ENCODE data around the gene CAMTA1.
"Not testable (repeated sequence)": the region's sequence is repeated elsewhere in the genome, so short reads cannot be mapped to it uniquely, and the experiment has no call there.

Gene CAMTA1

DNA sequence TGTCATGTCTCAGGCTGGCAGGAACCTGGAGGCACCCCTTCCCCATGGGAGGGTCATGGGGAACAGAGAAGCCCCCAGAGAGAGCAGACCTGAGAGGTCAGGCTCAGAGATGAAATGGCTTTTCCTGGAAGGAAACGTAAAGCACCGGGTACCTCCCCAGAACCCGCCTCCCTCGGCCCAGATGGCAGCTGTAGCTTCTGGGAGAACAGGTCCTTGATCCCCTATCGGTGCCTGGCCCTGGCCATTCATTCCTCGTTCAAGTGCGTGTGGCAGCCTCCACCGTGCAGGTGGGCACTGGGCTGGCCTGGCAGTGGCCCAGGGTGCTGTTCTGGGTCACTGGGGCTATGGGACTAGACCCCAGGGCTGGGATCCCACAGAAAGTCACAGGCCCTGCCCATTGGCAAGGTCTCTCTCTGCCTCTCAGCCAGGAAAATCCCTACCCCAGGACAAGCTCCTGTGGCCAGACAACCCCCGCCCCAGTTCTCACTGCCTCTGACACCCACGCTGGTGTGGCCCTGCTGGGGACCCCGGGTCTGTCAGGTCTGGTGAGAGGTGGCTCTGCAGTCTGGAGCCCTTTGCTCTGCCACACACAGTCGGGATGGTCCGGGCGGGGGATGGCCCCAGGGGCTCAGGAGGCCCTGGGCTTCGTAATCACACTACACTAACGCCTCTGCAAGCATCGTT is 802.7 kb downstream of the CAMTA1 start:
- no peak for DNase-seq

DNA sequence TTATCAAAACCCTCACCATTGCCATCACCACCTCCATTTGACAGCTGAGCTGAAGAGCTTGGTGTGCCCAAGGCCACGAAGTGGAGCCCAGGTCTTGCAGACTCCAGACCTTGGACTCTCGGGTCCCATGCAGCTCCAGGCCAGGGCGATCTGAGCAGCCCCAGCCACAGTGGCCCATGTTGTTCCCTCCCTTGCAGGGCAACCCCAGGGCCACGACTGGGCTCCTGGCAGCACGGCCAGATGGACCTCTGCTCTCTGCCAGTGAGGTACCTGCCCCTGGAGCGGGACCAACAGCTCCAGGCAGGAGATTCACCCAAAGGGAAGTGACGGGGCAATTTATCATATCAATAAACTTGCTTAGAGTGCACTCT is 803.2 kb downstream of the CAMTA1 start:
- no peak for DNase-seq

DNA sequence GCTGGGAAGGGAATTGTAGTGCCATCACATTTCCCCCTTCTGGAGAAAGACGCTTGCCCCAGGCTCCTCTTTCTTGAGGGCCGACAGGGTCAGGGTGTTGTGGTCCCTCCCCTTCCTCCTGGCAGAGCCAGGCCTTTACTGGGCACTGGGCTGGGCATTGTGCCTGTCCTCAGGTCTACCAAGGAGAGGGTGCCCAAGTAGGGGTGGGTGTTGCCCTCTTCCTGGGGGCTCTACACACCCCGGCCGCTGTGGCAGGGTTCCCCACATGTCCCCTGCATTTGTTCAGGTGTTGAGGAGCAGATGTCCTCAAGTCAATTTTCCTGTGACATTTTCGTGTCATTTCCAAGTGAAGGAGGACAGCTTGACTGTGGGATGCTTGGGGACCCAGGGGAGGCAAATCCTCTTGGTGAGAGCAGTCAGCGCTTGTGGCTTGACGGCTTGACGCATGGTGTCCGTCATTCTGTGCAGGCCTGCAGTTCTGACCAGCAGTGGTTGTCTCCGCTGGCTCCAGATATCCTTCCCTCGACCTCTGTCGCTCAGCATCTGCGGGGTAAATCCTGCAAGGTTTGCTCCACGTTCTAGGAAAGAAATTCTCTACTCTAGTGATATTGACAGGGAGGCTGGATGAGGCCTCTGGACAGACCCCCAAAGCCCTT is 804.0 kb downstream of the CAMTA1 start:
- no peak for DNase-seq

DNA sequence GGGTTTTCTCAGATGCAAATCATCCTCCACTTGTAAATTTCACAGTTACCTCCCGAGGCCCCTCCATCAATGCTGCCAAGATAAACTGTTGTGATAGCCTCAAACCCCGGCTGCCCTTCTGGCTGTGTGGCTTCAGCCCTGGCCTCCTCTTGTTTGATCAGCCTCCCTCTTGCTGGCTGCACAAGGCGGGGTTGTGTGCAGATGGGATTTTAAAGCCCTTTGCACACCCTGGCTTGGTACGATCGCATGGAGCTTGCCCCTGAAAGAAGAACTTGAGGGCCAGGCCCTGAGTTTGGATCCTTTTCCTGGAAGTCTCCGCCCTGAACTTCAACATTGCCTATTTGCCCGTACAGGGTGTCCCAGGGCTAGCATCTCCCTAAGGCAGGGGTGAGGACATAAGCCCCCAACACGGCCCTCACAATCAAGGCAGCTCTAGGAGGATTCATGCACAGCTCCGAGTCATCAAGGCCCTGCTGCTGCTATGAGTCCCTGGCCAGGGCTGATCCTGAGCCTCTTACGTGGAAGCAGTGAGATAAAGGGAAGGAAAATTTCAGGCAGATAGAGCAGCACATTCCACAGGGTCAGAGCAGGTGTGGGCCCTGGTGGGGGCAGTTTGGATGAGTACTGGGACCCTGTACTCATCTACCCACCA is 804.6 kb downstream of the CAMTA1 start:
- DNase-seq = no peak

DNA sequence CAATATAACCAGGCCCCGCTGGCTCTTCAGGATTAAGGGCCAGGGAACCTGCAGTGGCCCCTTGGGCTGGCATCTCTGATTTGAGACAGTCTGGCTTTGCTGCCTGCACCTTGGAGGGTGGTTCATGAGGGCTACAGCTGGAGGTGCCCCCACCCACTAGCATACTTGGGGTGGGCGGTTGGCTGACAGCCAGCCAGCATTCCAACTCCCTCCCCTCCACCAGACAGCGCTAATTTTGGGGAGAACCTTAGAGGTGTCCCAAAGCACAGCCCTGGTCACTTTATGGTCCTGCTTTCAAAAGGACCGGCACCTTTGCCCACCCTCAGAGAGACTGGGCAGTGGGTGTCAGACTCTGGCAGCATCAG is 805.2 kb downstream of the CAMTA1 start:
- DNase-seq = no peak

DNA sequence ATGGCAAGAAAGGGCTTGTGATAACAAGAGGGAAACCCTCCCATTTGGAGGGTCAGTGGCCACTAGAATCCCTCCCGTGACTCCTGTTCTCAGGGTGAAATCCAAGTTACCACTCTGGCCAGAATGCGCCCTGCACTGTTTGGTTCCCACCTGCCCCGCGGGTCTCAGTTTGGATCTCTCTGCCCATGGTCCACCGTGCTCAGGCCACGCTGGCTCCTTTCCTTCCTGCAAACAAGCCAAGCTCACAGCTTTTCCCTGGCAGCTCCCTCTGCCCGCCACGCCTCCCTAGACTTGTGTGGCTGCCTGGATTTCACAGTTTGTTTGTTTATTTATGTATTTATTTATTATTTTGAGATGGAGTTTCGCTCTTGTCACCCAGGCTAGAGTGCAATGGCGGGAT is 806.3 kb downstream of the CAMTA1 start:
- DNase-seq = no peak

DNA sequence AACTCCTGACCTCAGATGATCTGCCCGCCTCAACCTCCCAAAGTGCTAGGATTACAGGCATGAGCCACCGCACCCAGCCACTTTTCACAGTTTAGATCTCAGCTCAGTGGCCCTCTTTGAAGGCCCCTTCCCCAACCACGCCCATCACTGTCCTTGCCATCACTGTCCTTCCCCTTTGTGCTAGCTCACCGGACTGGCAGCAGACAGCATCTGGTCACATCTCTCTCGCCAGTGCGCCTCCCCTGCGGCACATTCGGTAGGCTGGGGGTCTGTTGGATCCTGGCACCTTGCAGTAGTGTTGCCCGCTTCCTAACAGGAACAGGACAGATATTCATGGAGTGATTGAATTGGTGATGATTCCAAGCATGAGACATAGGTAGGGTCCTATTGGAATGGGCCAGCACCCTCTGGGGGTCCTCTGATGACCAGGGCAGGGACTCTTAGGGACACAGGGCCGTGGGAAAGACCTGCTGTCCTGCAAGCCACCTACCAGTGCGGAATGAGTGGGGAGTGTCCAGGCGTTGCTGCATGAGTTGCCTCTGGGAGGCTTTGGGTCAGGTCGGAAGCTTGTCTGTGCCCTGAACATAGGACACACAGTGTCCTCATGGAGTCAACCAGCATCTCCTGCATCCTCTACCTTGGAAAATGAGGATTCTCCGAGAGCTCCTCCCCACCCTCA is 807.0 kb downstream of the CAMTA1 start:
- DNase-seq = no peak

DNA sequence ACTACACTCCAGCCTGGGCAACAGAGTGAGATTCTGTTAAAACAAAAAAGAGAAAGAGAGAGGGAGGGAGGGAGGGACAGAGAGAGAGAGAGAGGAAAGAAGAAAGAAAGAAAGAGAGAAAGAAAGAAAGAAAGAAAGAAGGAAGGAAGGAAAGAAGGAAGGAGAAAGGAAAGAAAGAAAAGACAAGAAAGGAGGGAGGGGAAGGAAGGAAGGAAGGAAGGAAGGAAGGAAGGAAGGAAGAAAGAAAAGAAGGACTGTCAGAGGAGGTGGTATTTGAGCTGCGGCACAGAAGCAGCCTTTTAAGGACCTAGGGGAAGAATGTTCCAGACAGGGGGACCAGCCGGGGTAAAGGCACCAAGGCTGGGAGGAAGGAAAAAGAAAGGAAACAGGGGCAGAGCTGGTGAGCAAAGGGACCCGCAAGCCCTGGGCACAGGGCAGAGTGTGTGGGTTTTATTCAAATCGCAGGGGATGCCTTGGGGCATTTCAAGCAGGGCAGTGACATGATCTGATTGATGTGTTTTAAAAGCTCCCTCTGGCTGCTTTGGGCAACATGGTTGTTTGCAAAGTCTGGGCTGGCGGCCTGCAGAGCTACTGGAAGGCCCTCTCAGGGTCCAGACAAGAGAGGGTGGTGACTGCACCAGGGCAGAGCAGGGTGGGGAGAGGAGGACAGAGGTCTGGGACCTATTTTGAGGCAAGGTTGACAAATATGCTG is 808.9 kb downstream of the CAMTA1 start:
- DNase-seq = no peak

DNA sequence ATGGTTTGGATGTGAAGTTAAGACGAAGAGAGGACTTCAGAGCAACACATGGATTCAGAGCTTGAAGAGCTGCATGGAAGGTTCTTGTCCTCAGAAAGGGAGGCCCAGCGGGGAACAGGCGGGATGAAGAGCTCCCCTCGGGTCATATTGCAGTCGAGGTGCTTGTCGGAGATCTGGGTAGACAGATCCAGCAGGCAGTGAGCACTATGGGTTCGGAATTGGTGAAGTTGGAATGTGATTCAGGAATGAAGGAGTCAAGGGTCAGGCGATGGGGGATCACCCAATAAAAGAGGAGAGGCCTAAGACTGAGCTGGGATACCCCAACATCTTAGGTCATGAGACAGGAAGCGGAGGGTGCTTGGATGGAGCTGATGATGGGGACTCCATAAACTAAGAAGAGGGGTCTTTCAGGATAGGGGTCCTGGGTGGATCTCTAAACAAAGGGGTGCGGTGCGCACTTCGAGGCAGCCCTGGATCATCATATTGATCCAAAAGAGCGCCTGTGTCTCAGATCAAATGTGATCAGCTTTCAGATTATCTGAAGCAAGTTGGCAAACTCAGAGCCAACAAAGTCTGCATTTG is 809.6 kb downstream of the CAMTA1 start:
- DNase-seq = no peak

DNA sequence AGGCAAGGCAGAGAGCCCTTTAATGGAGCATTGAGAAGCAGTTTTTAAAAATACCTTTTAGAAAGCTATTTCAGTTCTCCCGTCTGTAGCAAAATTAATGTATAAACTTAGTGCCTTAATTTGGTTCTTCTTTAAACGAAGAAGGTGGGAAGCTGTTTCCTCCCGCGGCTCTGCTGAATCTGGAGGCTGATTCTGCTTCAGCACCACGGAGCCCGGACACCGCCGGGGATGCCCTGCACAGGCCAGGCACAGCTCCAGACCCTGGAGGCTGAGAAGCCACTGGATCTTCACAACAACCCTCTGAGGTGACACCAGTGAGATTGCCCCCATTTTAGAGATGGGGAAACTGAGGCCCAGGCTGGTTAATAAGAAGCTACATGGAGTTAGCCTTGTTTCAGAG is 810.1 kb downstream of the CAMTA1 start:
- DNase-seq = no peak

DNA sequence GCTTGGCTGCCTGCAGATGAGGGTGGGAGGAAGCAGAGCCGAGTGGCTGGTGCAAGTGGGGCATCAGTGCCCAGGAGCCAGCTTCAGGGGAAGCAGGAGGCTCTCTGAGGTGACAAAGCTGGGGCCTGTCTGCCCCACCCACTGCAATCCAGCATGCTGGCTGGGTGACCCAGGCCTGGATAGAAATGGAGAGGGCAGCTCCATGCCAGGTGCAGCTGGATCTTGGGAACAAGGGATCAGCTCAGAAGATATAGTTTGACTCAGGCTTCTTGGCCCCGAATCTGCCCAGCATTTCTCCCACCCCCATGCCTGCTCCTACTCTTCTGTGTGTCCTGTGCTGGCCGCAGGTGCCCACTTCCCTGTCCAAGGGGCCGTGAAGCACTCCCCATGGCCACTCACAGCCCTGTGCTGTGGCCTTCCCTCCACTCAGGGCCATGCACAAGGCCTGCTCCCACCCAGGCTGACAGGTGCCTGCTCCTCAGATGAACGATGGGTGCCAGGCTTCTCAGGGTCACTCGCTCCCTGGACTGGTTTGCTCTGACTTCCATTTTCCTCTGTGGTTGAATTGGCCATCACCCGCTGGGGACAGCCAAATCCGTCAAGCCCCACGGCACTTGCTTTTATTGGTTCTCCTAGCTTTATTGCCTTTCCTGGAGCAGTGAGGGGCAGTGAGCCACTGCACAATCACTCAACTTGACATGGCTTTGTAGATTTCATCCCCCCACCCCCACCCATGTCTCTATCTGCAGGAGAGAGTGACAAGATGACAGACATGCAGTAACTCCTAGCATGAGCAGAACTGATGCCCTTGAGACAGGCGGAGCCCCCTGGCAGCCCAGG is 811.1 kb downstream of the CAMTA1 start:
- DNase-seq = no peak

DNA sequence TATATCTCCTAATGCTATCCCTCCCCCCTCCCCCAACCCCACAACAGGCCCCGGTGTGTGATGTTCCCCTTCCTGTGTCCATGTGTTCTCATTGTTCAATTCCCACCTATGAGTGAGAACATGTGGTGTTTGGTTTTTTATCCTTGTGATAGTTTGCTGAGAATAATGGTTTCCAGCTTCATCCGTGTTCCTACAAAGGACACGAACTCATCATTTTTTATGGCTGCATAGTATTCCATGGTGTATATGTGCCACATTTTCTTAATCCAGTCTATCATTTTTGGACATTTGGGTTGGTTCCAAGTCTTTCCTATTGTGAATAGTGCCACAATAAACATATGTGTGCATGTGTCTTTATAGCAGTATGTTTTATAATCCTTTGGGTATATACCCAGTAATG is 812.8 kb downstream of the CAMTA1 start:
- not testable (repeated sequence) for DNase-seq

DNA sequence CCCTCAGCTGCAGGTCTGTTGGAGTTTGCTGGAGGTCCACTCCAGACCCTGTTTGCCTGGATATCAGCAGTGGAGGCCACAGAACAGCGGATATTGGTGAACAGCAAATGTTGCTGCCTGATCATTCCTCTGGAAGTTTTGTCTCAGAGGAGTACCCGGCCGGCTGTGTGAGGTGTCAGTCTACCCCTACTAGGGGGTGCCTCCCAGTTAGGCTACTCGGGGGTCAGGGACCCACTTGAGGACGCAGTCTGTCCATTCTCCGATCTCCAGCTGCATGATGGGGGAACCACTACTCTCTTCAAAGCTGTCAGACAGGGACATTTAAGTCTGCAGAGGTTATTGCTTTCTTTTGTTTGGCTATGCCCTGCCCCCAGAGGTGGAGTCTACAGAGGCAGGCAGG is 819.7 kb downstream of the CAMTA1 start:
- not testable (repeated sequence) for DNase-seq

DNA sequence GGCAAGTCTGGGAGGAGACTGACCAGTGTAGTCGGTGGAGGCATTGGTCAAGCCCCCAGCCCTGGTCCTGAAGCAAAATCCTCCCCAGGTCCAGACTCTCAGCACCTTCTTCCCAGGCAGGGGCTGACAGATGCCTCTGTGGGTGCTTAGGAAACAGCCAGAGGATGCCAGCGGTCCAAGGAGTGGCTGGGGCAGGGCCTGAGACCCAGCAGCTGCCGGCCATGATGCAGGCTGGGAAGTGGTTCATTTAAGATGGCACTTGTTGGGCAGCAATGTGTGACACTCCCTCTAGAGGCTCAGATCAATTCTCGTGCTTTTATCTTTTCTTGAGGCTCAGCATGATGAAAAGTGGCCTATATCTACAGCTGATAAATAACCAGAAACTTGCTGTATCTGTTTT is 820.8 kb downstream of the CAMTA1 start:
- no peak for DNase-seq

DNA sequence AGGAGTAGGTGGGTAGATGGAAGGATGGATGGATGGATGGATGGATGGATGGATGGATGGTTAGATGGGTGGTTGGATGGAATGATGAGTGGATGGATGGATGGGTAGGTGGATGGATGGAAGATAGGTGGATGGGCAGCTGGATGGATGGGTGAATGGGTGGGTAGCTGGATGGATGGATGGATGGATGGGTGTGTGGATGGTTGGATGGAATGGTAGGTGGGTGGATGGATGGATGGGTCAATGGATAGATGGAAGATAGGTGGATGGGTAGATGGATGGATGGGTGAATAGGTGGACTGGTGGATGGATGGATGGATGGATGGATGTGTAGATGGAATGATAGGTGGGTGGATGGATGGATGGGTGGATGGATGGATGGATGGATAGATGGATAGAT is 821.8 kb downstream of the CAMTA1 start:
- DNase-seq = no peak

DNA sequence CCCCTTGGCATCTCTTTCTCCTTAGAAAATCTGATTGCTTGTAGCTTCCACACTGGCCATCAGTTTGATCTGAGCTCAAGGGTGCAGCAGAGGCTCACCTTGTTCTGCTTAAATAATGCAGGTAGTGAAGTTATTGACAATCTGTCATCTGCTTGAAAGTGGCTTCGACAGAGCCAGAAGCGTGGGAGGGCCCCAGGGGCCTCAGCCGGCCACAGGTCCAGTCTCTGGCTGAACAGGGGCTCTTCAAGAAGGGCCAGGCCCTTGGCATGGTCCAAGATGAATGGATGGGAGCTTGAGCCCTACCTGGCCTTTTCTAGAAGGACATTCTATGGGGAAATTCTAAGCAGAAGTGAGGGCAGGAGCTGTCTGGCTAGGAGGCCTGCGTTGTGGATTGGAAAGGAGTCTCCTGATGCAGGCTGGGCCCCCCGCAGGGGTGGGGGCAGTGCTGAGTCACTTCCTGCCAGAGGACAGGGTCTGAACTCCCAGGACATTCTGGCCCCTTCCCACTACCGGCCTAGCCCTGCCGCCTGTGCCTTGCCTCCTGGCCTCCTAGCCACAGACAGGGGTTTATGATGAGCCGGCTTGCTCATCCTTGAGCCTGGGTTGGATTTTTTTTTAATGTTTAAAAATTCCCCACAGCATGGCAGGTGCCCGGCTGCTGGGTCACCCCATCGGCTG is 823.5 kb downstream of the CAMTA1 start:
- DNase-seq = no peak

DNA sequence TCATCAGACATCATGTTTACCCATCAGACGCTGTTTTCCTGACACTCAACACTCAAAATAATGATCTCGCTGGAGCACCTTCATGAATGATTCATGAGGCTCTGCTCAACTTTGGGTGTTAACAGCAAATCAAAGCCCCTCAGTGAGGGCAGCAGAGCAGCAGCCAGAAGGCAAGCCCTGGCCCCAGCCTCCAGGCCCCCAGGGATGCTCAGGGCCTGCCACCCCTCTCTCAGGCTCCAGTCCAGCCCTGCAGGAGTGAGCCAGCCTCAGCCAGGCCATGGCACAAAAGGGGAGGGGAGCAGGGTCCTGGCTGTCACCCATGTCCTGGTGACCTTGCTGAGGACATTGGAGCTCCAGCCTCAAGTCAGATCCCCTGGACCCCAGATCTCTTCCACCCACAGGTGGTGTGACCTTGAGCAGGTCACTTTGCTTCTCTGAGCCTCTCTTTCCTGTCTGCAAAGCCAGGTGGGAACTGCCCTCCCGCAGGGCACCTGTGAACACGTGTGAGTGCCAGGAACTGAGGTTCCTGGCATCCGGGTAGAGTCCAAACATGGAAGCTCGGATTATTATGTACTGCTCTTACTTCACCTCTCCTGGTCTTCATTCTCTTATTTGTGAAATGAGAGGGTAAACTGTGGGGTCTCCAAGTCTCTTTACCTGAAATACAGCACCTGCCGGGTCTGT is 824.2 kb downstream of the CAMTA1 start:
- no peak for DNase-seq

DNA sequence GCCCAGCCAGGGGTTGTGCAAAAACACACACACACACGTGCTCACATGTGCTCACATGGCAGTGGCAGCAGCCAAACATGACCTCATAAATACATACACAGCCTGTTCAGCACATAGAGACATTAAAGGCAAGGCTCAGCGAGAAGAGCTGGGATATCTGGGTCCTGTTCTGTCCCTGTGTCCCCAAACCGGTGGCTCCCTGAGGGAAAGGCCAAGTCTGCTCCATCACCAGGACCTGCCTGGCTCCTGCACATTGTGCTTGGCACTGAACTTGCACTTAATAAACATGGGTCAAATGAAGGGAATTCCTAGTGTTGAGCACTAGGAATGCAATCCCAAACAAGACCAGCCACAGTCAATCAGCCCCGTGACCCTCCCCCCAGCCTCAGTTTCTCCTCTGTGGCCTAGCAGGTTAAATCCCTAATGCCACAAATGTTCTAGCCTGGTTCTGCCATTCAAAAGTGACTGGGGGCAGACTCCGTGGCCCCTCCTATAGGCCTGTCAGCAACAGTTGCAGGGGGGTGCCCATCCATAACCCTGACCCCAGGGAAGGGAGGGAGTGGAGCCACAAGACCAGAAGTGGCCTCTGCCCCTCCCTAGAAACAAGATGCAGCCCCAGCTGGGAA is 825.0 kb downstream of the CAMTA1 start:
- DNase-seq = no peak

DNA sequence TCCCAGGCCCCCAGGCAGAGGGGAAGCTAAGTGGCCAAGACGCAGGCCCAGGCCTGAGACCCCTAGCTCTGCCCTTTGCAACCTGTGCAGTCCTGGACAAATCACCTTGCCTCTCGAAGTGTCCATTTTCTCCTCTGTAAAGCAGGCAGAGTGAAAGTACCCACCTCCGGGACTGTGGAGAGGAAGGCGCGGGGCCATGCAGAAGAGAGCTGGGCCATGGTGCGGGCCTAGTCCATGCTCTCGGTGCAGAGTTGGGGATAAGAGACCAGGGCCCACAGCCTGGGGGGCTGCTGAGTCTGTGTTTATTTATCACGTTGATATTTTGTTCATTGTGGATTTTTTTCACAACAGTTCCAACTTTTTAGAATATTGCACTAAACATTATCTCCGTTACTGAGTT is 825.7 kb downstream of the CAMTA1 start:
- DNase-seq = no peak

DNA sequence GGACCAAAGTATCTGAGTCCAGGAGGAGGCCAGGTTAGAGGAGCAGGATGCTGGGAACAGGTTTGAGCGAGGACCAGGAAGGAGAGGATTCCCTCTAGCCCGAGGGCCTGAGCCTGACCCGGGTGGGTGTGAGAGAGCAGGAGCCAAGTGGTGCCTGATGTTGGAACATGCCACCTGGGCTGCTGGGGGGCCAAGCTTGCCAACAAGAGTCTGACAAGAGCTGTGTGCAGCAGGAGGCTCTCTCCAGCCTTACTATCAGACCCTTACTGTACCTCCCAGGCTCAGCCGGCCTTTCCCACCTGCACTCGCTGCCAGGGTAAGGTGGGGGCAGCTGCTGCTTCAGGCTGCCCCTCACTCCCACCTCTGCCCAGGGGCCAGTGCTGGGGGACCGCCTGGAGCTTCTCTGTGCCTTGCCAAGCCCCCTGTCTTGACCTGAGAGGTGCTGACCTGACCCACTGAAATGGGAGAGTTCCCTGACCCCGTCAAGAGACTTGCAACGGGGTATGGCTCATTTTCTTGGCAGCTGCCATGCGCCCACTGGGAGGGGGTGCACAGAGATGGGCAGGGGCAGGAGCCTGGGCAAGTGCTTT is 826.3 kb downstream of the CAMTA1 start:
- no peak for DNase-seq
